CD4-positive, alpha-beta T cell (primary cell): ENCODE data around the gene CAPRIN2. TPM values are rescaled to one million over a fixed set of nuclear protein-coding genes. Genes with fewer than 3 reads are reported as not detected.

ENCODE experiments used
- ATAC-seq: fragments of 200-7000 bp; cut with Tn5 transposase; one replicate; pipeline ENCODE4 v1.10.0; 2022; ENCODE audit warnings: mild to moderate bottlenecking; ENCODE audit not compliant: poor library complexity
- CTCF ChIA-PET: fragments of 350-600 bp; sonication (Branson Sonifier 250); formaldehyde crosslinking; loops from one replicate; lab custom pipeline; 2021; ENCODE audit warnings: antibody characterized with exemption, inconsistent platforms; lab: Charles Lee
- POLR2A ChIA-PET: fragments of 350-600 bp; sonication (Branson Sonifier 250); formaldehyde crosslinking; loops from one replicate; lab custom pipeline; 2021; ENCODE audit warnings: antibody characterized with exemption, inconsistent platforms; lab: Charles Lee
- DNase-seq, 14 experiments: peaks; one replicate each; pipeline ENCODE4 v3.0.0-alpha.2; 2013 to 2020; ENCODE audit warnings: mixed read lengths in 2 of 14
- H3K27ac ChIP-seq, 2 donors: one replicate each; pipeline versions ENCODE4 v1.5.1 to v1.7.0; 2013; ENCODE audit warnings: low read length in 2 of 2, low read depth in 1 of 2, mild to moderate bottlenecking in 1 of 2
- H3K27me3 ChIP-seq, 2 experiments: 1 replicate in 1 of 2; 2 replicates in 1 of 2; pipeline versions ENCODE4 v1.6.1 to v1.7.0; 2013; ENCODE audit warnings: low read length in 2 of 2, control low read depth in 1 of 2, mild to moderate bottlenecking in 1 of 2, moderate library complexity in 1 of 2; ENCODE audit not compliant: insufficient read depth in 2 of 2, control insufficient read depth in 1 of 2
- H3K36me3 ChIP-seq: one replicate; pipeline ENCODE4 v1.6.1; 2013; ENCODE audit warnings: low read length, control low read depth; ENCODE audit not compliant: insufficient read depth
- H3K4me1 ChIP-seq: one replicate; pipeline ENCODE4 v1.6.1; 2013; ENCODE audit warnings: low read length, control low read depth; ENCODE audit not compliant: insufficient read depth
- H3K4me3 ChIP-seq: one replicate; pipeline ENCODE4 v1.5.1; 2013; ENCODE audit warnings: mild to moderate bottlenecking, low read length, moderate library complexity
- H3K9me3 ChIP-seq, 2 experiments: 1 replicate in 1 of 2; 2 replicates in 1 of 2; pipeline versions ENCODE4 v1.6.1 to v1.7.0; 2013; ENCODE audit warnings: low read length in 2 of 2, mild to moderate bottlenecking in 2 of 2, control low read depth in 1 of 2, moderate library complexity in 1 of 2; ENCODE audit not compliant: control insufficient read depth in 1 of 2, insufficient read depth in 1 of 2
- H3K27ac Mint-ChIP-seq: one replicate; pipeline ENCODE4 v1.8.0; 2020; ENCODE audit warnings: mixed read lengths
- H3K27me3 Mint-ChIP-seq: one replicate; pipeline ENCODE4 v1.8.0; 2021; ENCODE audit warnings: mixed read lengths
- H3K36me3 Mint-ChIP-seq: one replicate; pipeline ENCODE4 v1.8.0; 2021; ENCODE audit warnings: low read depth, mixed read lengths
- H3K4me1 Mint-ChIP-seq: one replicate; pipeline ENCODE4 v1.8.0; 2021; ENCODE audit warnings: low read depth, mixed read lengths
- H3K4me3 Mint-ChIP-seq: one replicate; pipeline ENCODE4 v1.8.0; 2020; ENCODE audit warnings: mild to moderate bottlenecking, mixed read lengths
- H3K9me3 Mint-ChIP-seq: one replicate; pipeline ENCODE4 v1.8.0; 2020; ENCODE audit warnings: mixed read lengths
- intact Hi-C, 2 experiments: fragments of 100-400 bp; cut with DNase I in 1 of 2; cut with micrococcal nuclease in 1 of 2; formaldehyde crosslinking; loops; one replicate each; pipeline versions ENCODE4 v1.15.1 to v1.9.0; 2023 to 2025; cut with DNase I, micrococcal nuclease
- total RNA-seq, 174 experiments: library from RNA in 2 of 174; stranded (reverse) in 2 of 174; gene quantifications; one replicate each; pipeline ENCODE4 v1.2.3 and lab custom pipeline; 2021 to 2026
- TF ChIP-seq, protein P1 (sequence below): fragments of 200-600 bp; IDR thresholded peaks from one replicate; pipeline ENCODE4 v1.8.0; 2022; ENCODE audit warnings: antibody characterized with exemption, mild to moderate bottlenecking

Gene CAPRIN2
- total RNA-seq, 2 experiments from 2014 or later: 21.2 to 24.6 TPM

DNA sequence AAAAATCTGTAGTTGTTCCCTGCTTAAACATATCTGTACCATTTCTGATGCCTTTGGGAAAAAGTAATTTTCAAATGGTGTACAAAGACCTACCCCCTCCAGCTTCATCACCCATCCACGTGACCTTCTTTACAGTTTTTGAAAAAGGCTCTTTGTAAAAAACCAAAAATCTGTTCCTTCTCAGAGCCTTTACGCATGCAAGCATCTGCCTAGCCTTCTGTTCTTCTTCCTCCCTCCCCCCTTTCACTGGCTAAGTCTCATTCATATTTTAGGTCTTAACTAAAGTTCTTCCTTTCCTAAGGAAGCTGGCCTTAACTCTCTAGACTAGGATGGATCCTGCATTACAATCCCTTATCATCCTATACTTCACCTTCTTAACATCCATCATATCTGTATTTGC, 10.4 kb downstream of the CAPRIN2 start:
- no peak for DNase-seq
- no peaks in the 10 kb centered on the region for H3K27me3 ChIP-seq
- Mint-ChIP-seq H3K27me3 (no peaks in the 10 kb centered on the region), H3K4me3 (no peak overlapping the region), H3K36me3 (peaks cover 46% of the 10 kb centered on the region), H3K4me1 (peaks cover 13% of the 10 kb centered on the region), H3K27ac (no peak overlapping the region), H3K9me3 (no peaks in the 10 kb centered on the region)
- H3K27ac ChIP-seq: no peak overlapping the region
- CTCF ChIA-PET: no interaction called here
- no peak overlapping the region for H3K4me3 ChIP-seq
- intact Hi-C loops: no loop called here
- no peak for ATAC-seq
- no peaks in the 10 kb centered on the region for H3K9me3 ChIP-seq
- POLR2A ChIA-PET: no interaction called here
- no peaks in the 10 kb centered on the region for H3K4me1 ChIP-seq
- TF ChIP-seq, protein P1, sequence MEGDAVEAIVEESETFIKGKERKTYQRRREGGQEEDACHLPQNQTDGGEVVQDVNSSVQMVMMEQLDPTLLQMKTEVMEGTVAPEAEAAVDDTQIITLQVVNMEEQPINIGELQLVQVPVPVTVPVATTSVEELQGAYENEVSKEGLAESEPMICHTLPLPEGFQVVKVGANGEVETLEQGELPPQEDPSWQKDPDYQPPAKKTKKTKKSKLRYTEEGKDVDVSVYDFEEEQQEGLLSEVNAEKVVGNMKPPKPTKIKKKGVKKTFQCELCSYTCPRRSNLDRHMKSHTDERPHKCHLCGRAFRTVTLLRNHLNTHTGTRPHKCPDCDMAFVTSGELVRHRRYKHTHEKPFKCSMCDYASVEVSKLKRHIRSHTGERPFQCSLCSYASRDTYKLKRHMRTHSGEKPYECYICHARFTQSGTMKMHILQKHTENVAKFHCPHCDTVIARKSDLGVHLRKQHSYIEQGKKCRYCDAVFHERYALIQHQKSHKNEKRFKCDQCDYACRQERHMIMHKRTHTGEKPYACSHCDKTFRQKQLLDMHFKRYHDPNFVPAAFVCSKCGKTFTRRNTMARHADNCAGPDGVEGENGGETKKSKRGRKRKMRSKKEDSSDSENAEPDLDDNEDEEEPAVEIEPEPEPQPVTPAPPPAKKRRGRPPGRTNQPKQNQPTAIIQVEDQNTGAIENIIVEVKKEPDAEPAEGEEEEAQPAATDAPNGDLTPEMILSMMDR: no peak
- H3K36me3 ChIP-seq: peaks cover 28% of the 10 kb centered on the region

DNA sequence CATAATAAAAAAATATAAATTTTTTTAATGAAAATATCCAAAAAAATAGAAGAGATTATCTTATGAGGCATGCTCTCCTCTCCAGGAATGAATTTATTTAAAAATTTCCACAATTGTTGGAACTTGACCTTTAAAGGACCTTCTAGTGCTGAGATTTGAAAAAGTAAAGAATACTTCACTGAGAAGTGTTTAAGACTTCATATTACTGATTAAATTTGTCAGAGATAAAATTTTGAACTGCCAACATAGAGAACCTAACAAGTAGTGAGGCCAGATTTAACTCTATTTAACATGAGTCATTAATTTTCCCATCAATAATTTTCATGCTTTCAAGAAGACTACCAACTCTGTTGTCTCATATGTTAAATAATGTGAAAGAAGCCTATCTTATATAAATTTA, 14.5 kb downstream of the CAPRIN2 start:
- POLR2A ChIA-PET: no interaction called here
- no peaks in the 10 kb centered on the region for H3K27me3 Mint-ChIP-seq
- TF ChIP-seq, protein P1: no peak
- Histone ChIP-seq H3K4me1 (no peaks in the 10 kb centered on the region), H3K27ac (no peak overlapping the region), H3K9me3 (no peaks in the 10 kb centered on the region), H3K27me3 (no peaks in the 10 kb centered on the region), H3K4me3 (no peak overlapping the region), H3K36me3 (peaks cover 27% of the 10 kb centered on the region)
- ATAC-seq: no peak
- H3K4me3 Mint-ChIP-seq: no peak overlapping the region
- intact Hi-C loops: no loop called here
- H3K36me3 Mint-ChIP-seq: peaks cover 59% of the 10 kb centered on the region
- no peak for DNase-seq
- CTCF ChIA-PET: no interaction called here
- no peaks in the 10 kb centered on the region for H3K4me1 Mint-ChIP-seq
- no peaks in the 10 kb centered on the region for H3K9me3 Mint-ChIP-seq
- no peak overlapping the region for H3K27ac Mint-ChIP-seq

DNA sequence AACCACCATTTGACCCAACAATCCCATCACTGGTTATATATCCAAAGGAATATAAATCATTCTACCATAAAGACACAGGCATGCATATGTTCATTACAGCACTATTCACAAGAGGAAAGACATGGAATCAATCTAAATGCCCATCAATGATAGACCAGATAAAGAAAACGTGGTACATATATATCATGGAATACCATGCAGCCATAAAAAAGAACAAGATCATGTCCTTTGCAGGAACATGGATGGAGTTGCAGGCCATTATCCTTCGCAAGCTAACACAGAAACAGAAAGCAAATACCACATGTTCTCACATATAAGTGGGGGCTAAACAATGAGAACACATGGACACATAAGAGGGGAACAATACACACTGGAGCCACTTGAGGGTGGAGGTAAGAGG, 15.7 kb downstream of the CAPRIN2 start:
- Mint-ChIP-seq H3K4me3 (no peak overlapping the region), H3K36me3 (peaks cover 71% of the 10 kb centered on the region), H3K27me3 (no peaks in the 10 kb centered on the region), H3K9me3 (no peaks in the 10 kb centered on the region), H3K4me1 (no peaks in the 10 kb centered on the region), H3K27ac (no peak overlapping the region)
- Histone ChIP-seq H3K36me3 (peaks cover 39% of the 10 kb centered on the region), H3K4me1 (no peaks in the 10 kb centered on the region), H3K9me3 (no peaks in the 10 kb centered on the region), H3K27ac (no peak overlapping the region), H3K4me3 (no peak overlapping the region), H3K27me3 (no peaks in the 10 kb centered on the region)
- CTCF ChIA-PET: no interaction called here
- ATAC-seq (no peak), DNase-seq (no peak)
- intact Hi-C loops: loop anchor here in 1 of 2 experiments (10.0 kb wide), 1 partner anchor 324 kb away; no protein-coding TSS in a partner anchor
- TF ChIP-seq, protein P1: no peak
- POLR2A ChIA-PET: interaction anchor here (1.2 kb wide), 1 partner anchor 43 kb away, joined by 3 read pairs; the partner anchor contains the start of gene IPO8
